ENCODE results near the gene FAM168B. TPM values are rescaled to one million over a fixed set of nuclear protein-coding genes. Genes with fewer than 3 reads are reported as not detected.

The FAM168B gene
- total RNA-seq, 1 donor from 2014 or later, result 154 TPM

DNA sequence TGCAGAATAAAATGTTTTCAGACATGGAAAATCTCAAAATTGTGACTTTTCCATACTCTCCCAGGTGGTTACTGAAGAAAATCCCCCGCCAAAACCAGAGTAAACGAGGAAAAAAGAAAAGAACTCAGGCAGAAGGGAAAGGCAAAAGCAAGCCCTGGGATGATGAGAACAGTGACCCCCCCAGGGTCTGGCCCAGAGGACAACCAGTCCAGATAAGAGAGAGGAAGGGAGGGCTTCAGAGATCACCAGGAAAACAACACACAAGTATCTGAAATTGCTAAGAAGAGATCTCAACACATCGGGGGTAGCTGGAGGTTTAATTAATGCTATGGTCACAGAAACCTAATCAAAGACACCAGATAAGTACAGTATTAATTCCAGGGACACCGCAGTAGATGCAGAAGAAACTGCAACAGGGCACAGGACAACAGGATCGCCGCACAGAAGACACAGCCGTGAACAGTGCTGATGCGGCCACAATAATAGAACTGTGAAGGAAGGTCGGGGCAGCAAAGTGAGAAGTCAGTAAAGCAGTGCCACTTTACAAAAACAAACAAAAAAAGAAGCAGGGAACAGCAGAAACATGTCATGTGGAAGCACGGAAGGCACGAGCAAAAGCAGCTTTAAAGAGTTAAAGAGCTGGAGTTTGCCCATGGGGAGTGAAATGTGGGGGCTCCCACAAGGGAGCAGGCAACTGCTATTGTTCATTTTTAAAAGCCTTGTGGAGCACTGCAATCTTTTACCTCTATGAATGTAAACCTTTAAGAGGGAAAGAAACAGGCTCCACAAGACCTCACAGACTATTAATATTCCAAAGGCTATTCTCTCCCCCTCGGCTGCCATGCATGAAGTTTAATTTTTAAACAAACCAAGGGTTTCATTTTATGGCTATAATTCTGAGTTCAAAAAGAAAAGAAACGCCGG, 28.4 kb downstream of the FAM168B start:
- Mint-ChIP-seq H3K27ac (ENCODE audit: unreplicated experiment) (peak overlapping the region; percentile 16), H3K36me3 (ENCODE audit: low read depth) (peaks cover 14% of the 10 kb centered on the region), H3K9me3 (no peaks in the 10 kb centered on the region), H3K27me3 (ENCODE audit: low read depth) (no peaks in the 10 kb centered on the region), H3K4me3 (peak overlapping the region; percentile 0), H3K4me1 (peaks cover 39% of the 10 kb centered on the region)
- TF ChIP-seq CTCF (conservative IDR thresholded peaks at IDR 0.05), result no peak
- no peak for DNase-seq (ENCODE audit: low read depth, low spot score)

DNA sequence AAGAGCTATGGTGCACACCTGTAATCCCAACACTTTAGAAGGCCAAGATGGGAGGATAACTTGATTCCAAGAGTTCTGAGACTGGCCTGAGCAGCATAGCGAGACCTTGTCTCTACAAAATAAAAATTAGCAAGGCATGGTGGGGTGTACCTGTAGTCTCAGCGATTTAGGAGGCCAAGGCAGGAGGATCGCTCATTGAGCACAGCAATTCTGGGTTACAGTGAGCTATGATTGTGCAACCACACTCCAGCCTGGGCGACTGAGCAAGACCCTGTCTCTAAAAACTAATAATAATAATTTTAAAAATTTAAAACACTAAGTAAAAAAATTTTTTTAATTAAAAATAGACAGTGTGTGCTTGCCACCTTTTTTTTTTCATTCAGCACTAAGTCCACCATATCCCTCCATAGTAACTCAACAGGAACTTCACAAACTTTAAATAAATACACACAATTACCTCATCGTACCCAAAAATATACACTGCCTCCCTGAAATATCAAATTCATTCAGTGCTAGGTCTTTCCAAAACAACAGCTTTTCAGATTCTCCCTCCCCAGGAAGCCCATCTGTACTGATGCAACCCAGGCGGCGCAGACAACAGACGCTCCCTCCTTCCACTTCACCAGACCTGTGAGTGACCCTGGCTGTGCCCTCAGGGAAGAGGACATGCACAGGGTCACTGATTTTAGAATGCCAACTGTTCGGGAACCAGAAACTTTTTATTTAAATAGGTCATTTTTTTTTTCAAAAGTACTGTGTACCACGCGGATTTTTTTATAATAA, 29.6 kb downstream of the FAM168B start:
- Mint-ChIP-seq H3K36me3 (ENCODE audit: low read depth) (peaks cover 14% of the 10 kb centered on the region), H3K27me3 (ENCODE audit: low read depth) (no peaks in the 10 kb centered on the region), H3K9me3 (no peaks in the 10 kb centered on the region), H3K4me1 (peaks cover 47% of the 10 kb centered on the region), H3K4me3 (no peak overlapping the region), H3K27ac (ENCODE audit: unreplicated experiment) (peak overlapping the region; percentile 70)
- no peak for TF ChIP-seq CTCF (conservative IDR thresholded peaks at IDR 0.05)
- DNase-seq (ENCODE audit: low read depth, low spot score), result no peak

GRCh38 chr2:131058920-131059319, 34.3 kb downstream of the FAM168B start:
- Mint-ChIP-seq H3K4me1 (peaks cover 40% of the 10 kb centered on the region), H3K27ac (ENCODE audit: unreplicated experiment) (no peak overlapping the region), H3K9me3 (no peaks in the 10 kb centered on the region), H3K36me3 (ENCODE audit: low read depth) (peaks cover 18% of the 10 kb centered on the region), H3K4me3 (peak overlapping the region; percentile 52), H3K27me3 (ENCODE audit: low read depth) (no peaks in the 10 kb centered on the region)
- no peak for TF ChIP-seq CTCF (conservative IDR thresholded peaks at IDR 0.05)
- no peak for DNase-seq (ENCODE audit: low read depth, low spot score)

DNA sequence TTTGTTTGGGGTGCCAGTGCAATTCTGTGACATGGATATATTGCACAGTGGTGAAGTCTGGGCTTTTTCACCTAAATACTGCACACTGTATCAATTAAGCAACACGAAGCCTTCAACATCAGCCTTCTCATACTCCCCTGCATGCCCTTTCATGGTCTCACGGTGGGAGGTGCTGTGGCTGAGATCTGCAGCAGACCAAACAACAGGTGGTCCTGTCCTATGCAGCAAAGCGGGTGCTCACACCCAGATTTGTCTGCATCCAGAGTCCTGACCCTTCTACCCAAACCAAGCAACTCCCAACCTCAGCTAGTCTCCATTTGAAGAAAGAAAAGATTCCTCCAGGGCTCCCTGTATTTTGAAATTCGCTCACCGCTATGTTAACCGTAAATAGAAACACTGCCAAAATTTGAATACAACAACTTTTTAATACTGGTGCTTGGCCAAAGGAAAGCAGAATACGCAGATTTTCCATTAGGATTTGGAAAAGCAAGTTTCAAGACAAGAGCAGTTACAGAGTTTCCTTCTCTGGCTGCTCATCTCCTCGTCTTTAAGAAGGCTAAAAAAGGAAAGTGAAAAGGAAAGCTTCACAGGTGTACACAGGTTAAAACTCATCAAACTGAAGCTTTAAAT, 34.9 kb downstream of the FAM168B start:
- peaks cover 36% of the 10 kb centered on the region for H3K4me1 Mint-ChIP-seq
- no peaks in the 10 kb centered on the region for H3K9me3 Mint-ChIP-seq
- peaks cover 18% of the 10 kb centered on the region for H3K36me3 Mint-ChIP-seq (ENCODE audit: low read depth)
- H3K27ac Mint-ChIP-seq (ENCODE audit: unreplicated experiment), result peak overlapping the region; percentile 54
- no peak for DNase-seq (ENCODE audit: low read depth, low spot score)
- H3K27me3 Mint-ChIP-seq (ENCODE audit: low read depth), result no peaks in the 10 kb centered on the region
- H3K4me3 Mint-ChIP-seq, result no peak overlapping the region
- TF ChIP-seq CTCF (conservative IDR thresholded peaks at IDR 0.05), result no peak

DNA sequence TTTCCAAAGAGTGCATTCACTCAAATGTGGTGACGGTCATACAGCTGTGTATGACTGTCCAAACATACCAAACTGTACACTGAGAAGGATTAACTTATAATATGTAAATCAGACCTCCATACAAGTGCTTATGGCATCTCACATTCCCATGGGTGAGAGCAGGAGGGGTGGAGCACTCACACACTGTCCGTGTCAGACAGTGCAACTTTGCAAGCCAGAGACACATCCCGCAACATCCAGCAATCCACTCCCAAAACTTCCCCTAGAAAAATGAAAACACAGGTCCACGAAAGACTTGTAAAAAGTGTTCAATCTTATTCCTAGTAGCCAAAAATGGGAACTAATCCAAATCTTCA, 36.4 kb downstream of the FAM168B start:
- H3K36me3 Mint-ChIP-seq (ENCODE audit: low read depth), result peaks cover 22% of the 10 kb centered on the region
- peaks cover 31% of the 10 kb centered on the region for H3K4me1 Mint-ChIP-seq
- TF ChIP-seq CTCF (conservative IDR thresholded peaks at IDR 0.05), result no peak
- H3K27me3 Mint-ChIP-seq (ENCODE audit: low read depth), result no peaks in the 10 kb centered on the region
- no peak overlapping the region for H3K27ac Mint-ChIP-seq (ENCODE audit: unreplicated experiment)
- H3K4me3 Mint-ChIP-seq, result no peak overlapping the region
- DNase-seq (ENCODE audit: low read depth, low spot score), result no peak
- H3K9me3 Mint-ChIP-seq, result no peaks in the 10 kb centered on the region
